Stimulated activated CD4-positive, alpha-beta T cell treated with anti-CD3 and anti-CD28 coated beads, Interleukin-4, amount 100 ng/mL, for 1 hour (primary cell): Measurements from ENCODE around the gene WDR91.
A peak's percentile ranks its signal among the peaks of the same experiment; 100 is the strongest.

Experiments used
- DNase-seq: peaks from one replicate; pipeline ENCODE4 v3.0.0-alpha.2; 2020

The WDR91 gene

DNA sequence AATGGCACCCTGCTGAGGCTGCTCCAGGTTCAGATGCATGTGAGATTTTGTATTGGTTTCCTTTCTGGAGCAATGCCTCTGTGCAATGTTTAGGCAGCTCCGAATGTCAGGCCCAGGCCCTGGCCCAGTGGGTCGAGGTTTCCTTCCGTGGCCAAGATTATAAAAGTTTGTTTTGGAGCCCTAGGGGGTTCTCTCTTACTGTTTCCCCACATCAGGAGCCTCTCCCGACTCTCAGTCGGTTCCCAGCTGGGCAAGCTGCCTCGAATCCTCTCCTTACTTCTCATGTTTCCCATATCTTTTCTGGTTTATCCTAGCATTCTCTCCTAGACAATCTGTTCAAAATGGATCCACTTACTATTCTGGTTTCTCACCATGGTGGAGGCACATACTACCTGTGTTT lies 52.5 kb downstream of the WDR91 start:
- no peak for DNase-seq

DNA sequence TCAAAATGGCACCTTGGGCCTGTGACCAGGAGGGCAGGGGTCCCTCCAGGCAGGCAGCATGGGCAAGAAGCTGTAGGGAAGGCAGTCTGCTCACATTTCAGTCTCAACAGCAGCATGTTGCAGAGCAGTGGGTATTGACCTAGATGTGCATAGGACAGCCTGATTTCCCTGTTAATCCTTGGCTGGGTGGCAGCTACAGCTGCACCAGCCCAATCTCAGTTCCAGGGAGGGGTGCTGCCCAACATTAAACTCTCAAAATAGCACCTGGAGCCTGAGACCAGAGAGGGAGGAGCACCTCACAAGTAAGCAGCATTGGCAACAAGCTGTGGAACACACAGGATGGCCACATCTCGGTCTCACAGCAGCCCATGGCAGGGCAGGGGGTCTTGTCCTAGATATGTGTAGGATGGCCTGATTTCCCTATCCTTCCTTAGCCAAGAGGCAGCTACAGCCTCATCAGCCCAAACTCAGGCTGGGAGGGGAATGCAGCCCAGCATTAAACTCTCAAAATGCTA lies 53.1 kb downstream of the WDR91 start:
- no peak for DNase-seq

DNA sequence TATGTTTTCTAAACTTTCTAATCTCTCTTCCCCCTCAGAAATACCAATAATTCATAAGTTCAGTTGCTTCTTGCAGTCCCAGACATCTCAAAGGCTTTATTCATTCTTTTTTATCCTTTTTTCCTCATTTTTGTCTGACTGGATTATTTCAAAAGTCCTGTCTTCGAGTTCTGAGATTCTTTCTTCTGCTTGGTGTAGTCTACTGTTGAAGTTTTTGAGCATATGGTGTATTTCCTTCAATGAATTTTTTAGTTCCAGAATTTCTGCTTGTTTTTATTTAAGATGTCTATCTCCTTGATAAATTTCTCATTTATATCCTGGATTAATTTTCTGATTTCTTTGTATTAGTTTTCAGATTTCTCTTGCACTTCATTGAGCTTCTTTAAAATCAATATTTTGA lies 55.0 kb downstream of the WDR91 start:
- no peak for DNase-seq

DNA sequence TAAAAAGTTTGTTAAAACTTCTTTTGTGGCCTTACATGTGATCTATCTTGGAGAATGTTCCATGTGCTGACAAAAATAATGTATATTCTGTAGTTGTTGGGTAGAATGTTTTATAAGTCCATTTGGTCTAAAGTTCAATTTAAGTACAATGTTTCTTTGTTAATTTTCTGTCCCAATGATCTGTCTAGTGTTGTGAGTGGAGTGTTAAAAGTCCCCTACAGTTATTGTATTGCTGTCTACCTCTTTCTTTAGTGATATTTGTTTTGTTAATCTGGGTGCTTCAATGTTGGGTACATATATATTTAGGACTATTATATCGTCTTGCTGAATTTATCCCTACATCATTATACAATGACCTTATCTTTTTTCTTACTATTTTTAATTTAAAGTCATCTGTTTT lies 56.6 kb downstream of the WDR91 start:
- no peak for DNase-seq

DNA sequence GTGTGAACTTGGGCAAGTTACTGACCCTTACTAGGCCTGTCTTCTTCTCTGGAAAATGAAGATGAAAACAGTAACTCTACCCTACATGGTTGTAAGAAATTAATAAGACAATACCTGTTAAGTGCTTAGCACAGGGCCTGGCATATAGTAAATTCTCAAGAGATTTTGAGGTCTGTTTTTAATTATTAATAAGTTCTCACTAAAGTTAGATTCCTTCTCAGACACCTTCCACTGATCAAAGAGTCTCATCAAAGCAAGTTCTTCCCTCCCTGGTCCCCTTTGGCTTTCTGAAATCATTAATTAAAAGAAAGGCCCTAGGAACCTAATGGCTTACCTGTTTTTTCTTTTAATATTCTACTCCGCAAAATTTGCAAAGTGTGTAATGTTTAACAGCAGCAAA lies 58.9 kb downstream of the WDR91 start:
- no peak for DNase-seq

DNA sequence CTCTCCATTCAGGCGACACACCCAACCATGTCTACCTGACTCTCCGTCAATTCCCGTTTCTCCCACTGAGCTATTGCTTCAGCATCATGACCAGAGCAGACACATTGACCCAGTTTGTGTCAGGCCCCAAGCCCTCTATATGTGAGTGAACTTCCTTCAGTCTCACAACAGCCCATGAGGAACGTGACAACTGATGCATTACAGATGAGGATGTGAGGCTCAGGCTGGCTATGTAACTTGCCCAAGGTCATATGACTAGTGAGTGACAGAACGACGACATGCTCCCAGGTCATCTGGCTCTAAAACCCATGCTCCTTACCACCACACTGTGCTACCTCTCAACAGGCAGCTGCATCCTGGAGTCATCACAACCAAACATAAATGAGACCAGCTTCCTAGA lies 59.8 kb downstream of the WDR91 start:
- no peak for DNase-seq

DNA sequence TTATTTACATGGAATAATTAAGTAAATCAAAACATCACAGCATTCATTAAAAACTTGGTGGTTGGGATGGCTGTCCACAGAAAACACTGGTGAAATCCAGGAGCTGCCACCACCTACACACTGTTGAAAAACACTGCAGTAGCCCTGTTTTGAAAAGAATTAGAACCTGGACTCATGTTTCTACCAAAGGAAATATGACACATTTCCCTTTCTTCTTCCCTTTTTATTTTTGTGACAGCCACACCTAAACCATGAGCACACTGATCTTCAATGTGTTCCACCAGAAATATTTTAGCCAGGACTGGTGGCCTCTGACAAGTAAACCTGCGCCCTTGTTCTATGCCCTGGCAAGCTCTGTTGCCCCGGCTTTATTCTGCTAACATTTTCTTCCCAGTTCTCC lies 60.2 kb downstream of the WDR91 start:
- no peak for DNase-seq

DNA sequence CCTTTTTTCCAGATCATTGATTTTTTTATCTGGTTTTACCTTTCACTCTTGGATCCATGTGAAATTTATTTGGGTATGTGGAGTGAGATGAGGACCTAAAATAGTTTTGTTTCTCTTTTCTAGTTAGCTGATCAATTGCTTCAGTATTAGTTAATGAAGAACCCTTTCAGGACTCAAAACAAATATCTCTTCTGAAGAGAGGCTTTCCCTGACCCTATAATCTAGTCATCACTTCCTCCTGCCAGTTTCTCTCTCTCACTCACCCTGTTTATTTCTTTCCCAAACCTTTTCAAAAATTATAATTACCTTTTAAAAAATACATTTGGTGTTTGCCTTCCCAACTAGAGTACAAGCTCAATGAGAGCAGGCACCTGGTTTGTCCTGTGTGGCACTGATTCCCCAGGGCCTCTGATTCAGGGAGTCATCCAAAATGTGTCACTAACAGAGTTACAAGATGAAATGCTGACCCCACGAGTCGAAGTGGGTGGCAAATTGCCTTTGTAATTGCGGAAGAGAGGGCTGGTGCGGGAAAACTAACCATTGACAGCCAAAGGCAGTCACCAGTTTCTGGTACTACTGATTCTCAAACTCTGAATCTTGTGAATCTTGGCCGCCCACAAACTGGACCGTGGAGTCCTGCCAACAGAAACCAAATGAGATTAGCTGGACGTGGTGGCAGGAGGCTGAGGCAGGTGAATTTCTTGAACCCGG lies 61.1 kb downstream of the WDR91 start:
- DNase-seq: no peak

DNA sequence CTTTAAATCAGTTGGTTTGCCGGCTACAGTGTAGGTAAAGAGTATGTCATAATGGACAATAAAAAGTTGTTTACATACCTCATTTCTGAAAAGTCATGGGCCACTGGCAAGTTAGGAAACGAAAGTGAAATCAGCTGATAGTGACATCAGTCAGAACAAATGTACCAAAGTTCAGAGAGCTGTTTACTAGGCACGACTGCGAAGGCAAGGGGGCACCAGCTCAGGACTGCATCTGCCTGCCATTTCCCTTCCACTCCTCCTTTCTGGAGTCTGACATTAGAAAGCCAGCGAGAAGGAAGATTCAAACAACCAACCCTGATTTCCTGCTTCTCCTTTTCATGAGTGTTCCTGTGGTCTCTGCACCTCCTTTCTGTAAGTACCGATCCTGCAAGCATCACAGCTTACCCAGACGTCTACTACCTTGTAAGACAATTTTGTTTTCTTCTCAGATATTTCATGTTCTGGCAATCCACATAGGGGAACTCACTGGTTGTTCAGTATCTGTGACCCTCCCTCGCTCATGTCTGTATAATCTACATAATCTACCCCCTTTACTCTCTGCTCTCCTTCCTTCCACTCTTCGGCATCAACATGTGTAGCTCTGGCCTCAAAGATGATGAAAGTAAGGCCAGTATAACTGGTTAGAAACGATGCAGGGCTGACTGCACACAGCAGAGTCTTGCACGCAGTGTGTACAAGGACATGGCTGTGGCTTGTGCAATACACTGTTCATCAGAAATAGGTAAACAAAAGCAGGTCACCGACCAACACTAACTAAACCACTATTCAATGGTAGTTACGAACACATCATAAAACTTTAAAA lies 63.2 kb downstream of the WDR91 start, which contains the start of gene TMEM140:
Gene TMEM140 (plus strand): TSS at position 174 of the 823 bp plus-strand sequence. CDS start 16,370 bp downstream, outside the sequence.
- peak; percentile 46 for DNase-seq

DNA sequence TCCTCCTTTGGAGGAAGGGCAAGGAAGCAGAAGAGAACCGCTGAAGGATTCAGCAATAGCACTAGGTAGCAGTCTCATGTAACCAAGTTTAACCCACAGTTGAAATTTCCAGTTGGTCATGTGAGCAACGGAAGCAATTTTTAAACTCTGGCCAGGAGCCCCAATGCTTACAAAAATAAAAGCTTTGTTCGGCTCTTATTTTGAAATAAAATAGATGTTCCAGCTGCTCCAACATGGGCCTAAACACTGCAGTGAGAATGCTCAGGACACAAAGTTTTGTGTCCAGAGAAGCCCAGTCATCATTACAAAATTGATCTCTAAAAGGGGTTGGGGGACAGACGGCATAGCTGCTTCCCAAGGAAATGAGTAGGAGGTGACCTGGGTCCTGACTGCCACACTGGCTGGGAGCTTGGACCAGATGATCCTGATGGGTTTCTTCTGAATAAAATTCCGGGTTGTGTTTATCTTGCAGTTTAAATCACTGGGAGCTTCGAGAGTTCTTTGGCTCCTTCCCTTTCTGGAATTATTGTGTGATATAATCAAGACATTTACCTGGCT lies 63.9 kb downstream of the WDR91 start:
- no peak for DNase-seq

DNA sequence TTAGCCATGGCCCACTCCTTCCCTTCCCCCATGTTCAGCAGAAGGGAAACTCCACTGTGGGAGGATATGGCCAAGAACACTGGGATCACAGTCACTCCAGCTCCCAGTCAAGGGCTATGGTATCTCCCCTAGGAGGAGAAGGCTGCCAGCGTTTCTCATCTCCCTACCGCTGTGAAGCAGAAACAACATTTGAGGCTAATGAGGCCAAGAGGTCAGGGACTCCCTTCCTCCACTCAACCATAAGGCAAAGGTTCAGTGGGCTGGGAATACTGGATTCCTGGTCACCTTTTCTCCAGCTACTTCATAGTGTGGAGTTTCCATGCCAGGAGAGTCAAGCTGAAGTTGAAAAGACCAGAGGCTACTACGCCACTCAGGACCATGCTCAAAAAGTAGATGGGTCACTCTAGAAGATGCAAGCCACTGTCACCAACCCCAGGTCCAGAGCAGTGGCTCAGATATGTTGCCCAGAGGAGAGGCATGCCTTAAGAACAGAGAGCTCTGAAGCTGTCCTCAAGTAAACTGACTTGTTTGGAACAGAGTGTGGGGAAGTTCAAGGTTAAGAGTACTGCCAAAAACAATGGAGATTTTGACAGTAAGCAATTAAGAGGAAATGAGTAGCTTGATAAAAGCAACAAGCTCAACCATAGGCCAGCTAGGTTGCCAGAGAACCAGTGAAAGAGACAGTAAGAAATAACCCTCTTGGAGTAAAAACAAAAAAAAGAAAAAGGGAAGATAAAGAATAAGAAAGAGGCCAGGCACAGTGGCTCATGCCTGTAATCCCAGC lies 67.2 kb downstream of the WDR91 start:
- DNase-seq: no peak
